Vagina (tissue), 2 donors: ENCODE measurements around the gene XPOT.

Experiments used
- POLR2A ChIP-seq, 2 donors: fragments of 450-650 bp; IDR thresholded peaks; one replicate each; pipeline ENCODE4 v1.6.1; 2017; ENCODE audit warnings: antibody characterized with exemption in 2 of 2, mild to moderate bottlenecking in 2 of 2, moderate library complexity in 2 of 2
- TF ChIP-seq, protein P1 (sequence below), 3 experiments: fragments of 450-650 bp in 2 of 3; fragments of 200-600 bp in 1 of 3; sonication (generic) in 1 of 3; IDR thresholded peaks; one replicate each; pipeline ENCODE4 v1.5.1; 2017 to 2019; ENCODE audit warnings: antibody characterized with exemption in 3 of 3, mild to moderate bottlenecking in 2 of 3, moderate library complexity in 2 of 3

DNA sequence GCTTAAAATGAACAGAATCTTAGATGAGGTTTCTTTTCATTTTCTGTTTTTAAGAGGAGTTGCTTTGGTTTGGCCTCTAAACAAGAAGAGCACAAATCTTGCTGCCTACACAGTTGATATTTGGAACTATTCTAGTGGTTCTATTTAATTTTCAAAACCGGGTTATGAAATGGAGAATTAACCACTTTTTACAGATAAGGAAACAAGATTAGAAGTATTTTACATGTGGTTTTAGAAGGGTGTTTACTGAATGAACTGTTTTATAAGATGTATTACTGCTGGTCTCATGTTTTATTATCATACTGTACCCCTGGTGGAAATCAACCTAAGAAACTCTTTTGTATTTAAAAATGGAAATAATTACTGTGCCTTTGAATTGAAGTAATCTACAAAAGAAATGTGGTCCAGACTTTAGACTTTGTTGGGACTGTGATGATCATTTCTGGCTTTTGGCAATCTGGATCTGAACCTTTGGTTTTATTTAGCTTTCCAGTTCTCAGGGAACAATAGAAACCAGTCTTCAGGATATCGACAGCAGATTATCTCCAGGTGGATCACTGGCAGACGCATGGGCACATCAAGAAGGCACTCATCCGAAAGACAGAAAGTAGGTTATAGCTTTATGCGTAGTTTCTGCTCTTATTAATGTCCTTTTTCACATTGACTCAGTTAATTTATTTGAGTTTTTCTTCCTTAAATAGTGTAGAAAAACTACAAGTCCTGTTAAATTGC, 91.0 kb downstream of the XPOT start:
- TF ChIP-seq, protein P1, sequence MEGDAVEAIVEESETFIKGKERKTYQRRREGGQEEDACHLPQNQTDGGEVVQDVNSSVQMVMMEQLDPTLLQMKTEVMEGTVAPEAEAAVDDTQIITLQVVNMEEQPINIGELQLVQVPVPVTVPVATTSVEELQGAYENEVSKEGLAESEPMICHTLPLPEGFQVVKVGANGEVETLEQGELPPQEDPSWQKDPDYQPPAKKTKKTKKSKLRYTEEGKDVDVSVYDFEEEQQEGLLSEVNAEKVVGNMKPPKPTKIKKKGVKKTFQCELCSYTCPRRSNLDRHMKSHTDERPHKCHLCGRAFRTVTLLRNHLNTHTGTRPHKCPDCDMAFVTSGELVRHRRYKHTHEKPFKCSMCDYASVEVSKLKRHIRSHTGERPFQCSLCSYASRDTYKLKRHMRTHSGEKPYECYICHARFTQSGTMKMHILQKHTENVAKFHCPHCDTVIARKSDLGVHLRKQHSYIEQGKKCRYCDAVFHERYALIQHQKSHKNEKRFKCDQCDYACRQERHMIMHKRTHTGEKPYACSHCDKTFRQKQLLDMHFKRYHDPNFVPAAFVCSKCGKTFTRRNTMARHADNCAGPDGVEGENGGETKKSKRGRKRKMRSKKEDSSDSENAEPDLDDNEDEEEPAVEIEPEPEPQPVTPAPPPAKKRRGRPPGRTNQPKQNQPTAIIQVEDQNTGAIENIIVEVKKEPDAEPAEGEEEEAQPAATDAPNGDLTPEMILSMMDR (IDR thresholded peaks at IDR 0.05) = no peak
- no peak for TF ChIP-seq POLR2A (IDR thresholded peaks at IDR 0.05)
